Spinal cord (tissue), 10 donors: ENCODE data around the gene RGR. TPM values are rescaled to one million over a fixed set of nuclear protein-coding genes. Genes with fewer than 3 reads are reported as not detected.

ENCODE experiments used
- DNase-seq, 6 donors: peaks; one replicate each; pipeline versions ENCODE4 v3.0.0 to v3.0.0-alpha.2; 2013 to 2015; ENCODE audit warnings: low spot score in 6 of 6, low read depth in 4 of 6
- H3K27ac ChIP-seq: one replicate; pipeline ENCODE4 v1.5.1; 2013; ENCODE audit warnings: low read depth, low read length, control low read depth
- H3K27me3 ChIP-seq: one replicate; pipeline ENCODE4 v1.6.1; 2013; ENCODE audit warnings: low read length; ENCODE audit not compliant: control insufficient read depth, insufficient read depth
- H3K36me3 ChIP-seq: one replicate; pipeline ENCODE4 v1.6.1; 2013; ENCODE audit warnings: low read length; ENCODE audit not compliant: control insufficient read depth, insufficient read depth
- H3K4me1 ChIP-seq: one replicate; pipeline ENCODE4 v1.6.1; 2013; ENCODE audit warnings: low read length; ENCODE audit not compliant: control insufficient read depth, insufficient read depth
- H3K4me3 ChIP-seq: one replicate; pipeline ENCODE4 v1.5.1; 2013; ENCODE audit warnings: low read depth, low read length, control low read depth
- H3K9me3 ChIP-seq: one replicate; pipeline ENCODE4 v1.6.1; 2013; ENCODE audit warnings: low read length; ENCODE audit not compliant: control insufficient read depth, insufficient read depth
- WGBS: methylation state at CpG from one replicate; pipeline ENCODE4 v1.1.5; 2013; ENCODE audit warnings: missing lambda C conversion rate; ENCODE audit not compliant: insufficient coverage; 5-methylcytosine and 5-hydroxymethylcytosine counted together
- polyA plus RNA-seq, 2 donors: library from polyadenylated mRNA; unstranded; fragments of 120-200 nt; gene quantifications; one replicate each; pipeline ENCODE4 v1.2.1, GENCODE V29; 2013; ENCODE audit not compliant: insufficient read length in 2 of 2
- total RNA-seq, 2 donors: library from RNA; depleted of rRNA in 1 of 2; stranded (reverse); fragments of 120-200 nt in 1 of 2; fragments of >200 nt in 1 of 2; gene quantifications; one replicate each; pipeline versions ENCODE4 v1.2.3 to v1.2.4, GENCODE V29; 2013 to 2014
- donor health status: healthy.

RGR gene
- total and polyA plus RNA-seq, 4 donors: 3.4 to 12.1 (median 6.3) TPM

- H3K27me3 ChIP-seq: no peaks in the 10 kb centered on the region
- peaks cover 4% of the 10 kb centered on the region for H3K4me1 ChIP-seq
- H3K27ac ChIP-seq: no peak overlapping the region
- H3K9me3 ChIP-seq: no peaks in the 10 kb centered on the region
- WGBS: 47% methylated on average over 11 of the region's 12 CpGs
- H3K4me3 ChIP-seq: no peak overlapping the region
- no peak for DNase-seq
- peaks cover 5% of the 10 kb centered on the region for H3K36me3 ChIP-seq
These were observed 30.1 kb upstream of the RGR start for GRCh38 chr10:84214612-84215235.

GRCh38 chr10:84216834-84217233 lies 28.0 kb upstream of the RGR start:
- 86% methylated on average over 9 of the region's 9 CpGs for WGBS
- no peak for DNase-seq

GRCh38 chr10:84217746-84218145 lies 27.1 kb upstream of the RGR start:
- Histone ChIP-seq H3K27ac (no peak overlapping the region), H3K27me3 (no peaks in the 10 kb centered on the region), H3K36me3 (peaks cover 5% of the 10 kb centered on the region), H3K4me3 (no peak overlapping the region), H3K4me1 (peaks cover 4% of the 10 kb centered on the region), H3K9me3 (no peaks in the 10 kb centered on the region)
- 97% methylated on average over 4 of the region's 4 CpGs for WGBS
- DNase-seq: no peak

More at GRCh38 chr10:84216834-84217233, 28.0 kb upstream of the RGR start:
- peaks cover 4% of the 10 kb centered on the region for H3K4me1 ChIP-seq
- H3K27me3 ChIP-seq: no peaks in the 10 kb centered on the region
- no peak overlapping the region for H3K27ac ChIP-seq
- H3K9me3 ChIP-seq: no peaks in the 10 kb centered on the region
- peaks cover 5% of the 10 kb centered on the region for H3K36me3 ChIP-seq
- H3K4me3 ChIP-seq: no peak overlapping the region

GRCh38 chr10:84221916-84222315 lies 22.9 kb upstream of the RGR start:
- no peak overlapping the region for H3K4me3 ChIP-seq
- H3K4me1 ChIP-seq: no peaks in the 10 kb centered on the region
- no peaks in the 10 kb centered on the region for H3K9me3 ChIP-seq
- H3K27ac ChIP-seq: no peak overlapping the region
- WGBS: 80% methylated on average over 8 of the region's 8 CpGs
- no peaks in the 10 kb centered on the region for H3K36me3 ChIP-seq
- no peak for DNase-seq
- no peaks in the 10 kb centered on the region for H3K27me3 ChIP-seq

GRCh38 chr10:84224411-84225028 lies 20.3 kb upstream of the RGR start:
- Histone ChIP-seq H3K4me3 (no peak overlapping the region), H3K27ac (no peak overlapping the region), H3K4me1 (no peaks in the 10 kb centered on the region), H3K36me3 (no peaks in the 10 kb centered on the region), H3K9me3 (no peaks in the 10 kb centered on the region), H3K27me3 (no peaks in the 10 kb centered on the region)
- DNase-seq: peak in 1 of 6 donors; percentile 34
- WGBS: 58% methylated on average over 6 of the region's 6 CpGs

GRCh38 chr10:84225427-84226173 lies 19.3 kb upstream of the RGR start, which contains the start of gene LRIT2:
Gene LRIT2 (minus strand): TSS chr10:84225544. CDS start chr10:84225520, 24 bp downstream.
- Histone ChIP-seq H3K36me3 (no peaks in the 10 kb centered on the region), H3K27me3 (no peaks in the 10 kb centered on the region), H3K4me3 (no peak within 1 kb of the TSS), H3K27ac (no peak within 1 kb of the TSS), H3K4me1 (no peaks in the 10 kb centered on the region), H3K9me3 (no peaks in the 10 kb centered on the region)
- peak in 1 of 6 donors; percentile 20 for DNase-seq
- WGBS: 55% methylated on average over 4 of the region's 6 CpGs

GRCh38 chr10:84226616-84227015 lies 18.2 kb upstream of the RGR start:
- DNase-seq: no peak
- H3K4me3 ChIP-seq: no peak overlapping the region
- H3K4me1 ChIP-seq: no peaks in the 10 kb centered on the region
- no peaks in the 10 kb centered on the region for H3K27me3 ChIP-seq
- WGBS: 80% methylated on average over 1 of the region's 3 CpGs
- H3K27ac ChIP-seq: no peak overlapping the region
- H3K36me3 ChIP-seq: no peaks in the 10 kb centered on the region
- H3K9me3 ChIP-seq: no peaks in the 10 kb centered on the region

- Histone ChIP-seq H3K27me3 (no peaks in the 10 kb centered on the region), H3K27ac (no peak overlapping the region), H3K4me1 (no peaks in the 10 kb centered on the region), H3K9me3 (no peaks in the 10 kb centered on the region), H3K36me3 (no peaks in the 10 kb centered on the region), H3K4me3 (no peak overlapping the region)
- WGBS: 94% methylated on average over 3 of the region's 4 CpGs
- no peak for DNase-seq
These were observed 17.0 kb upstream of the RGR start for GRCh38 chr10:84227810-84228209.

GRCh38 chr10:84230359-84230758 lies 14.5 kb upstream of the RGR start:
- no peak overlapping the region for H3K27ac ChIP-seq
- no peak overlapping the region for H3K4me3 ChIP-seq
- H3K9me3 ChIP-seq: no peaks in the 10 kb centered on the region
- DNase-seq: no peak
- no peaks in the 10 kb centered on the region for H3K4me1 ChIP-seq
- 62% methylated on average over 1 of the region's 1 CpG for WGBS
- H3K27me3 ChIP-seq: no peaks in the 10 kb centered on the region
- H3K36me3 ChIP-seq: no peaks in the 10 kb centered on the region
